ENCODE measurements around the gene MINDY4. TPM values are rescaled to one million over a fixed set of nuclear protein-coding genes. Genes with fewer than 3 reads are reported as not detected.

Gene MINDY4
- polyA plus RNA-seq, 1 experiment = 1.8 TPM

- Histone ChIP-seq H3K27me3 (ENCODE audit: control insufficient read depth, insufficient read depth, low read length) (peaks cover 12% of the 10 kb centered on the region), H3K27ac (ENCODE audit: low read depth, low read length) (no peak overlapping the region), H3K4me3 (ENCODE audit: low read depth, low read length) (no peak overlapping the region), H3K9me3 (ENCODE audit: control insufficient read depth, insufficient read depth, low read length) (no peaks in the 10 kb centered on the region; the same call in 1 of the 2 replicates)
- no peak for TF ChIP-seq CTCF (IDR thresholded peaks at IDR 0.05; ENCODE audit: low read depth, low read length)
- CTCF ChIA-PET = interaction anchor here (1.0 to 1.8 kb wide), 2 partner anchors 40 kb away, joined by 4 to 6 read pairs; no protein-coding TSS in a partner anchor
- DNase-seq (ENCODE audit: low read depth, low spot score) = no peak
- POLR2A ChIA-PET = no interaction called here
These were observed 127.2 kb downstream of the MINDY4 start for GRCh38 chr7:30898411-30898810.

- Histone ChIP-seq H3K27ac (ENCODE audit: low read depth, low read length) (no peak overlapping the region), H3K27me3 (ENCODE audit: control insufficient read depth, insufficient read depth, low read length) (peaks cover 12% of the 10 kb centered on the region), H3K9me3 (ENCODE audit: control insufficient read depth, insufficient read depth, low read length) (no peaks in the 10 kb centered on the region; the same call in 1 of the 2 replicates), H3K4me3 (ENCODE audit: low read depth, low read length) (no peak overlapping the region)
- no peak for DNase-seq (ENCODE audit: low read depth, low spot score)
- ChIA-PET POLR2A (no interaction called here), CTCF (interaction anchor here (1.0 kb wide), 1 partner anchor 39 kb away, joined by 4 read pairs; no protein-coding TSS in a partner anchor)
- TF ChIP-seq CTCF (IDR thresholded peaks at IDR 0.05; ENCODE audit: low read depth, low read length) = no peak
These were observed 127.8 kb downstream of the MINDY4 start for GRCh38 chr7:30899066-30899465.

- ChIA-PET POLR2A (no interaction called here), CTCF (no interaction called here)
- Histone ChIP-seq H3K27me3 (ENCODE audit: control insufficient read depth, insufficient read depth, low read length) (peaks cover 7% of the 10 kb centered on the region), H3K4me3 (ENCODE audit: low read depth, low read length) (no peak overlapping the region), H3K27ac (ENCODE audit: low read depth, low read length) (no peak overlapping the region), H3K9me3 (ENCODE audit: control insufficient read depth, insufficient read depth, low read length) (no peaks in the 10 kb centered on the region; the same call in 1 of the 2 replicates)
- no peak for TF ChIP-seq CTCF (IDR thresholded peaks at IDR 0.05; ENCODE audit: low read depth, low read length)
- DNase-seq (ENCODE audit: low read depth, low spot score) = no peak
These were observed 128.4 kb downstream of the MINDY4 start for GRCh38 chr7:30899630-30900029.

- ChIA-PET POLR2A (no interaction called here), CTCF (no interaction called here)
- H3K27ac ChIP-seq (ENCODE audit: low read depth, low read length) = no peak overlapping the region
- no peak for DNase-seq (ENCODE audit: low read depth, low spot score)
- no peak for TF ChIP-seq CTCF (IDR thresholded peaks at IDR 0.05; ENCODE audit: low read depth, low read length)
- no peaks in the 10 kb centered on the region; the same call in 1 of the 2 replicates for H3K9me3 ChIP-seq (ENCODE audit: control insufficient read depth, insufficient read depth, low read length)
- H3K4me3 ChIP-seq (ENCODE audit: low read depth, low read length) = no peak overlapping the region
- H3K27me3 ChIP-seq (ENCODE audit: control insufficient read depth, insufficient read depth, low read length) = peaks cover 4% of the 10 kb centered on the region
These were observed 128.8 kb downstream of the MINDY4 start for GRCh38 chr7:30900053-30900452.

GRCh38 chr7:30900803-30901362 is 129.7 kb downstream of the MINDY4 start:
- Histone ChIP-seq H3K27me3 (ENCODE audit: control insufficient read depth, insufficient read depth, low read length) (peaks cover 4% of the 10 kb centered on the region), H3K4me3 (ENCODE audit: low read depth, low read length) (no peak overlapping the region), H3K9me3 (ENCODE audit: control insufficient read depth, insufficient read depth, low read length) (no peaks in the 10 kb centered on the region; the same call in 1 of the 2 replicates), H3K27ac (ENCODE audit: low read depth, low read length) (no peak overlapping the region)
- TF ChIP-seq CTCF (IDR thresholded peaks at IDR 0.05; ENCODE audit: low read depth, low read length) = no peak
- no peak for DNase-seq (ENCODE audit: low read depth, low spot score)
- POLR2A ChIA-PET = no interaction called here
- CTCF ChIA-PET = no interaction called here
